Colonic mucosa (tissue), 4 donors: ENCODE measurements around the gene OPCML. TPM values are rescaled to one million over a fixed set of nuclear protein-coding genes. Genes with fewer than 3 reads are reported as not detected.

ENCODE experiments used
- DNase-seq: peaks from one replicate; pipeline ENCODE4 v3.0.0-alpha.2; 2020
- H3K27ac ChIP-seq: fragments of 200-600 bp; one replicate; pipeline ENCODE4 v1.8.0; 2021
- H3K27me3 ChIP-seq: fragments of 200-600 bp; one replicate; pipeline ENCODE4 v1.8.0; 2021
- H3K36me3 ChIP-seq: fragments of 200-600 bp; one replicate; pipeline ENCODE4 v1.8.0; 2021
- H3K4me1 ChIP-seq: fragments of 200-600 bp; one replicate; pipeline ENCODE4 v1.8.0; 2021; ENCODE audit warnings: mild to moderate bottlenecking
- H3K4me3 ChIP-seq: fragments of 200-600 bp; one replicate; pipeline ENCODE4 v1.8.0; 2021
- H3K9ac ChIP-seq, 2 donors: one replicate each; pipeline ENCODE4 v1.7.0; 2013; ENCODE audit warnings: control low read depth in 2 of 2, low read depth in 2 of 2, low read length in 2 of 2
- H3K9me3 ChIP-seq: fragments of 200-600 bp; one replicate; pipeline ENCODE4 v1.8.0; 2021
- intact Hi-C: fragments of 100-400 bp; cut with DNase I; formaldehyde crosslinking; loops from one replicate; pipeline ENCODE4 v1.14.1; 2022
- total RNA-seq, 2 donors: library from RNA; stranded (reverse); fragmentation: NEBNext Ultra II Directional in 1 of 2; extraction: Animal tissue kit (Norgen Biotek cat#: 25700) in 1 of 2; gene quantifications; one replicate each; pipeline ENCODE4 v1.2.1, GENCODE V29; 2021
- TF ChIP-seq, protein P1 (sequence below): fragments of 200-600 bp; IDR thresholded peaks from one replicate; pipeline ENCODE4 v1.8.0; 2022; ENCODE audit warnings: antibody characterized with exemption, mild to moderate bottlenecking
- donor health status: healthy.
- donor health status: DM: no; HTN: no; CAD: no.
- donor health status: DM: no; HTN: no; CAD: no.

Gene OPCML
- total RNA-seq, 2 donors from 2014 or later: 0.08 TPM; not detected in 1

DNA sequence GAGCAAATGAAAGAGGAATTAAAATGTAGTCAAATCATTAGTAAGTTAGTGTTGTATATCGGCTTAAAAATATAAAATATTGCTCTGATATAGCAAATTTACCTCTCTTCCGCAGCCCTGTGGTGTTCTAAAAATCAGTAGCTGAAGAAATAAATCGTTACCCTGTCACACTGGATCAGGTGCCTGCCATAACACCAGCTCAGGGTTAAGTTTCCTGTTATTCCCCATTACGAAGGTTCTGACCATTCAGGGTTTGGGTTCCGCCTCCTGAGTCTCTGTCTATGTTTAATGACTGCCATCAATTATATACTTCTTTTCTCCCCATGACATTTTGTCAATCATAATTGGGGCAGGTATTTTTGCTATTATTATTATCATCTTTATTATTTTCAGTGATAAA is 658.5 kb downstream of the OPCML start:
- Histone ChIP-seq H3K9me3 (no peaks in the 10 kb centered on the region), H3K4me1 (no peaks in the 10 kb centered on the region), H3K36me3 (no peaks in the 10 kb centered on the region), H3K4me3 (no peak overlapping the region), H3K9ac (no peak overlapping the region), H3K27ac (no peak overlapping the region), H3K27me3 (no peaks in the 10 kb centered on the region)
- no peak for DNase-seq
- intact Hi-C loops: no loop called here
- TF ChIP-seq, protein P1, sequence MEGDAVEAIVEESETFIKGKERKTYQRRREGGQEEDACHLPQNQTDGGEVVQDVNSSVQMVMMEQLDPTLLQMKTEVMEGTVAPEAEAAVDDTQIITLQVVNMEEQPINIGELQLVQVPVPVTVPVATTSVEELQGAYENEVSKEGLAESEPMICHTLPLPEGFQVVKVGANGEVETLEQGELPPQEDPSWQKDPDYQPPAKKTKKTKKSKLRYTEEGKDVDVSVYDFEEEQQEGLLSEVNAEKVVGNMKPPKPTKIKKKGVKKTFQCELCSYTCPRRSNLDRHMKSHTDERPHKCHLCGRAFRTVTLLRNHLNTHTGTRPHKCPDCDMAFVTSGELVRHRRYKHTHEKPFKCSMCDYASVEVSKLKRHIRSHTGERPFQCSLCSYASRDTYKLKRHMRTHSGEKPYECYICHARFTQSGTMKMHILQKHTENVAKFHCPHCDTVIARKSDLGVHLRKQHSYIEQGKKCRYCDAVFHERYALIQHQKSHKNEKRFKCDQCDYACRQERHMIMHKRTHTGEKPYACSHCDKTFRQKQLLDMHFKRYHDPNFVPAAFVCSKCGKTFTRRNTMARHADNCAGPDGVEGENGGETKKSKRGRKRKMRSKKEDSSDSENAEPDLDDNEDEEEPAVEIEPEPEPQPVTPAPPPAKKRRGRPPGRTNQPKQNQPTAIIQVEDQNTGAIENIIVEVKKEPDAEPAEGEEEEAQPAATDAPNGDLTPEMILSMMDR: no peak

DNA sequence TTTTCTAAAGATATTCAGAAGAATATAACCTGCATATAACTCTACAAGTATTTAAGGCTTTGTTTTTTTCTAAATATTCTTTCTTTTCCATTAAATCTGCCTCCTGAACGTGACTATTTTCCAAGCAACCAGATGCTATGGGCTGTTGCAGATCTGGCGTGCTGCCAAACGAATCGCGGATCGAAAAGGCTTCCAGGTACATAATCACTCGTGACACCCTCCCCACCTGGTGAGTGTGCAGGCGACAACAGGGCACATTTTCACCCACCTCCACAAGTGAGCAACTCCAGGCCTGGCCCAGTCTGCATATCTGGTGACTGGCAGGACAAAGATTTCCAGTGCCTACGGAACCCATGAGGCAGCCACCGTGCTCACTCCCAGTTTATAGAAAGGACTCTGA is 660.1 kb downstream of the OPCML start:
- intact Hi-C loops: no loop called here
- no peak for DNase-seq
- no peaks in the 10 kb centered on the region for H3K4me1 ChIP-seq

DNA sequence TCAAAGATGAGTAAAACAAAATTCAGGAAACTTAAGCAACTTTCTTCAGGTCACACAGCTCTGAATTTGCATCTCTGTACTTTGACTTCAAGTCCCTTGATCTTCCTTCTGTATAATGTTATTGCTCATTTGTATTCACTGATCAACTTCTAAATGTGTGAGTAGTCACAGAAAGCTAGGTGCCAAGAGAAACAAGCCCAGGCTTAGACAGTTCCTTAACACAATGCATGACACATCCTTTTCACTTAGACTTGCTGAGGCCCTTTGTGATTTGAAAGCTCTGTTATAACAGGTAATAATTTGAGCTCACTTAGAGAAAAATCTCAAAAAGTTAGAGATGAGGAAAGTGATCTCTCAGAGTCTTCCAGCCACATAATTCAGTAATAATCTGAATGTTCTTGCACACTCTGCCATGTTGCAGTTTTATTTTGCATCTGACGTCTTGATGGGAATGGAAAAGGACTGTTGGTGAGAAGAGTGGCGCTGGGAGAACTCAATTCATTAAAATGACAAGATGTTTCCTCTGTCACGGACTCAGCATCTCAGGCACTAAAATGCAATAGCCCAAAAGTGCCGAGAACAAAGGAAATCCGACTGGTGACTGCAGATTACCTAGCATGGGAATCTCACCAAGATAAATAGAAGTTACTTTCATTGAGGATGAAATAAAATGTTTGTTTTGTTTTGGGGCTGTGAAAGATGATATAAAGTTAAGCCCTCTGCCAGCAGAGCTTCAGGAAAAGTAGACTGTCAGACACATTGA is 665.3 kb downstream of the OPCML start:
- no peaks in the 10 kb centered on the region for H3K9me3 ChIP-seq
- intact Hi-C loops: no loop called here
- DNase-seq: no peak
- H3K4me3 ChIP-seq: no peak overlapping the region
- H3K36me3 ChIP-seq: no peaks in the 10 kb centered on the region
- H3K4me1 ChIP-seq: no peaks in the 10 kb centered on the region
- H3K27ac ChIP-seq: no peak overlapping the region
- TF ChIP-seq, protein P1: no peak
- H3K9ac ChIP-seq: no peak overlapping the region
- no peaks in the 10 kb centered on the region for H3K27me3 ChIP-seq

More for the DNA sequence above, 660.1 kb downstream of the OPCML start:
- TF ChIP-seq, protein P1: no peak
- Histone ChIP-seq H3K27ac (no peak overlapping the region), H3K36me3 (no peaks in the 10 kb centered on the region), H3K4me3 (no peak overlapping the region), H3K27me3 (no peaks in the 10 kb centered on the region), H3K9ac (no peak overlapping the region), H3K9me3 (no peaks in the 10 kb centered on the region)

DNA sequence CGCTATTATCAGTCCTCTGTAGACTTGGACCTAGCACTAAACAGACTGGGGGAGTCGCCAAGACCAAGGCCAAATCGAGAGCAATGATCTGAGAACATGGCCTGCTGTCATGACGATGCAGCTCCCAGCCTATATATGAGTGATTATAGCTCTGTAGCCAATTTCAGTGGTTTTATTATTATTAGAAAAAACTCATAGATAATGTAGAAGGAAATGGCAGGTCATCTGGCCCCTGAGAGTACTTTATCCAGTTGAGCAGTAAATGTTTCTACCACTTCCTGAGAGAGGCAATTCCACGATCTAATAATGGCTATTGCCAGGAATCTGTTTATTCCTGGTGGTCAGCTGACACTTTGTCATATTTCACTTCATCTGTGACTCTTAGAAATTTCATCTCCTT is 666.7 kb downstream of the OPCML start:
- Histone ChIP-seq H3K27me3 (no peaks in the 10 kb centered on the region), H3K27ac (no peak overlapping the region), H3K9me3 (no peaks in the 10 kb centered on the region), H3K4me1 (no peaks in the 10 kb centered on the region), H3K36me3 (no peaks in the 10 kb centered on the region), H3K9ac (no peak overlapping the region), H3K4me3 (no peak overlapping the region)
- no peak for DNase-seq
- TF ChIP-seq, protein P1: no peak
- intact Hi-C loops: no loop called here

DNA sequence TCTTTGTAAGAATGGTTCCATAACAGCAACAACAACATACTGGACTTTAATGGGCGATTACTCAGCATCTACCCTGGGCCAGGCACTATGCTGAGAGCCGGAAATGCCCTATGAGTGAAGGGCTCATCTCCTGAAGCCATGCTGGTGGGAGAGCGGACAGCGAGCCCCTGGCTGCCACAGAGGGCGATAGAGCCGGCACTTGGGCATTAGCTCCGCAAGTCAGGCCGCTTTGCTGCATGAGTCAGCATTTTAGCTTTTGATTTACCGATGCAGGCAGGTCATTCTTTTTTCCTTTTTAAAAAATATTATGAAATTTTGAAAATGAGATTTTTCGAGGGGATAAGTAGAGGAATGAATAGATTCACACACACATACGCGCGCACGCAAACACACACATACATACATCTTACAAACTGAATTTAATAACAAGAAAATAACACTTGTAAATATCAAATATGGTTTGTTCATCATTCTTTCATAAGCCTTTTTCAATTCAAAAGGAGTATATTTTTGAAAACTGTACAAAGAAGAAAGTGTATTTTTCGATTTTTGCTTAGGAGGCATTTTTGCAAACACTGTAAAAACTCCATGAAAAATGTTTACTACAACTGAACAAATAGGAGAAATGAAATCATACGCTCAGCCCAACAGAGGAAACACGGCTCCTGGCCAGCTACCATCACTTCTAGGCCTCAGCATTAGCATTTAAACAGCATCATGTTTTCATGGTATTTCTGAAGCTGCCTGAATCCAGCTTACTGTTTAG is 667.3 kb downstream of the OPCML start:
- Histone ChIP-seq H3K4me3 (no peak overlapping the region), H3K27ac (no peak overlapping the region), H3K4me1 (no peaks in the 10 kb centered on the region), H3K9me3 (no peaks in the 10 kb centered on the region), H3K27me3 (no peaks in the 10 kb centered on the region), H3K36me3 (no peaks in the 10 kb centered on the region), H3K9ac (no peak overlapping the region)
- DNase-seq: no peak
- intact Hi-C loops: no loop called here
- TF ChIP-seq, protein P1: no peak
